ENCODE data around the gene MMD. TPM values are rescaled to one million over a fixed set of nuclear protein-coding genes. Genes with fewer than 3 reads are reported as not detected.

The MMD gene
- total and polyA plus RNA-seq, 2 of the 13 experiments (the other 11 are each of a cell fraction or from before 2014, with no cell fraction given): 121 to 225 TPM

- no peak for TF ChIP-seq THAP11 (CRISPR knock-in tag; IDR thresholded peaks at IDR 0.05)
- no peak for TF ChIP-seq ATF7-NPFF (CRISPR knock-in tag; IDR thresholded peaks at IDR 0.05; ENCODE audit: low read depth)
- TF ChIP-seq ZBTB14 (CRISPR knock-in tag; IDR thresholded peaks at IDR 0.05): no peak
- TF ChIP-seq THYN1 (CRISPR knock-in tag; IDR thresholded peaks at IDR 0.05; ENCODE audit: borderline replicate concordance, low read depth): no peak
- no peak for TF ChIP-seq IRX3 (CRISPR knock-in tag; IDR thresholded peaks at IDR 0.05; ENCODE audit: borderline replicate concordance, low read depth)
- TF ChIP-seq ZNF773 (CRISPR knock-in tag; IDR thresholded peaks at IDR 0.05; ENCODE audit: borderline replicate concordance): no peak
- TF ChIP-seq TOE1 (CRISPR knock-in tag; IDR thresholded peaks at IDR 0.05): no peak
- peak; percentile 65; the same call in 1 of the 2 replicates for TF ChIP-seq THRA (CRISPR knock-in tag; IDR thresholded peaks at IDR 0.05; ENCODE audit: borderline replicate concordance)
- no peak for TF ChIP-seq ISX (CRISPR knock-in tag; conservative IDR thresholded peaks at IDR 0.05)
- TF ChIP-seq NR2F2 (IDR thresholded peaks at IDR 0.05; ENCODE audit: borderline replicate concordance, low read depth): no peak; the same call in none of the 2 replicates
- no peak for TF ChIP-seq SMAD1 (CRISPR knock-in tag; IDR thresholded peaks at IDR 0.05; ENCODE audit: borderline replicate concordance, low read depth)
- TF ChIP-seq ZNF512B (CRISPR knock-in tag; IDR thresholded peaks at IDR 0.05; ENCODE audit: borderline replicate concordance): peak; percentile 64; the same call in 1 of the 2 replicates
- TF ChIP-seq ZMYM4 (CRISPR knock-in tag; IDR thresholded peaks at IDR 0.05): no peak; the same call in 1 of the 2 replicates
- peak; percentile 18; the same call in 1 of the 2 replicates for TF ChIP-seq YEATS4 (CRISPR knock-in tag; IDR thresholded peaks at IDR 0.05; ENCODE audit: borderline replicate concordance)
- TF ChIP-seq RFX3 (CRISPR knock-in tag; IDR thresholded peaks at IDR 0.05): no peak
- TF ChIP-seq SNAI1 (CRISPR knock-in tag; IDR thresholded peaks at IDR 0.05; ENCODE audit: borderline replicate concordance): 0 out of 2 replicates have a peak, but pooled peaks have one; percentile 11
- 0 out of 2 replicates have a peak, but pooled peaks have one; percentile 21 for TF ChIP-seq ZNF670 (CRISPR knock-in tag; IDR thresholded peaks at IDR 0.05; ENCODE audit: borderline replicate concordance)
- TF ChIP-seq RAD21 (CRISPR knock-in tag; IDR thresholded peaks at IDR 0.05): no peak
- TF ChIP-seq MAFK (conservative IDR thresholded peaks at IDR 0.05 in 1 of 2, IDR thresholded peaks at IDR 0.05 in 1 of 2; ENCODE audit: low read length in 2 of 2): peak; percentile 46 to 50; a peak in 2 of 4 replicates
- no peak for TF ChIP-seq ZNF180 (CRISPR knock-in tag; IDR thresholded peaks at IDR 0.05; ENCODE audit: borderline replicate concordance, low read depth)
Observed at GRCh38 chr17:55444471-55445441, 23.1 kb upstream of the MMD start (continued).
